ENCODE results near the gene SLC25A19.
A peak's percentile ranks its signal among the peaks of the same experiment; 100 is the strongest.
"Not testable (repeated sequence)": the region's sequence is repeated elsewhere in the genome, so short reads cannot be mapped to it uniquely, and the experiment has no call there.

Gene SLC25A19

DNA sequence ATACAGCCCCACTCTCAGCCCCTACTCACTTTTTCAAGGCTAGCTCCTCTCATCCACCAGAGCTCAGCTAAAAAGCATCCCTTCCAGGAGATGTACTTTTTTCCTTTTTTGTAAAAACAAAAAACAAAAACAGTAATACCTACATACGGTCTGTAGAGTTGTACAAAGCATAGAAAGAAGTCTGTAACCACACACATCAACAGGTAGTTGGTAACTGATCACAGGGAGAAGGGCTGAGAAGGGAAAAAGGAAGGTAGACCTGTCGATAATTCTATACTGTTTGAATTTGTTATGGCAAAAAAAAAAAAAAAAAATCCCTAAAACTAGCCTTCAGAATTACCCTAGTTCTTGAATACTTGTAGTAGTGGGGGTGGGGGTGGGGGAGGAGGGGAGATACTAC is 874 bp downstream of the SLC25A19 start:
- H3K36me3 ChIP-seq (ENCODE audit: insufficient read depth, low read length) = 0 out of 2 replicates have a peak, but pooled peaks cover 5% of the 10 kb centered on the region
- no peaks in the 10 kb centered on the region for H3K9me3 ChIP-seq (ENCODE audit: control insufficient read depth, insufficient read depth, low read length)
- H3K4me1 ChIP-seq (ENCODE audit: insufficient read depth, low read length) = no peaks in the 10 kb centered on the region
- H3K9ac ChIP-seq (ENCODE audit: low read depth, low read length) = peak overlapping the region; percentile 79

DNA sequence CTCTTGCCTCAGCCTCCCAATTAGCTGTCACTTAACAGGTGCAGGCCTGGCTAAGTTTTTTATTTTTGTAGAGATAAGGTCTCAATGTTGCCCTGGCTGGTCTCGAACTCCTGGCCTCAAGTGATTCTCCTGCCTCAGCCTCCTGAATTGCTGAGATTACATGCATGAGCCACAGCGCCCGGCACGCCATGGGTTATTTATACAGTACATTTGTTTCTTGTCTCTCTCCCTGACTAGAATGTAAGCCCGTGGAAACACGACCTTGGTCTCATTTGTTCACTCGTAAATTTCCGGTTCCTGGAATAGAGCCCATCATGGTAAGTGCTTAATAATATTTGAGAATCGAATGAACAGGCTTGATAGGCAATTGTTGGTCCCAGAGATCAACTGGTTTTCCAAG is 2.0 kb downstream of the SLC25A19 start:
- Histone ChIP-seq H3K9me3 (ENCODE audit: control insufficient read depth, insufficient read depth, low read length) (no peaks in the 10 kb centered on the region), H3K9ac (ENCODE audit: low read depth, low read length) (no peak overlapping the region), H3K4me1 (ENCODE audit: insufficient read depth, low read length) (no peaks in the 10 kb centered on the region), H3K36me3 (ENCODE audit: insufficient read depth, low read length) (0 out of 2 replicates have a peak, but pooled peaks cover 5% of the 10 kb centered on the region)

DNA sequence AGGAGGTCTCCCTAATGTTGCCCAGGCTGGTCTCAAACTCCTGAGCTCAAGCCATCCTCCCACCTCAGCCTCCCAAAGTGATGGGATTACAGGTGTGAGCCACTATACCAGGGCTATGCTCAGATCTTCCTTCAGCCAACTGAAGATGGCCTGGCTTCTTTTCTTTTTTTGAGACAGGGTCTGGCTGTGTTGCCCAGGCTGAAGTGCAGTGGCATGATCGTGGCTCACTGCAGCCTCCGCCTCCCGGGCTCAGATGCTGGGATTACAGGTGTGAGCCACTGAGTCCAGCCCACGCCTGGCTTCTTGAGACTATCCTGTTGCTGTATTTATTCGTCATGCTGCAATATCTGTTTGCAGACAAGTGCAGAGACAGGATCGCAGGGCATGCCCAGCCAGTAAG is 4.1 kb downstream of the SLC25A19 start:
- no peaks in the 10 kb centered on the region for H3K9me3 ChIP-seq (ENCODE audit: control insufficient read depth, insufficient read depth, low read length)
- H3K4me1 ChIP-seq (ENCODE audit: insufficient read depth, low read length) = no peaks in the 10 kb centered on the region
- H3K9ac ChIP-seq (ENCODE audit: low read depth, low read length) = no peak overlapping the region
- 0 out of 2 replicates have a peak, but pooled peaks cover 5% of the 10 kb centered on the region for H3K36me3 ChIP-seq (ENCODE audit: insufficient read depth, low read length)

DNA sequence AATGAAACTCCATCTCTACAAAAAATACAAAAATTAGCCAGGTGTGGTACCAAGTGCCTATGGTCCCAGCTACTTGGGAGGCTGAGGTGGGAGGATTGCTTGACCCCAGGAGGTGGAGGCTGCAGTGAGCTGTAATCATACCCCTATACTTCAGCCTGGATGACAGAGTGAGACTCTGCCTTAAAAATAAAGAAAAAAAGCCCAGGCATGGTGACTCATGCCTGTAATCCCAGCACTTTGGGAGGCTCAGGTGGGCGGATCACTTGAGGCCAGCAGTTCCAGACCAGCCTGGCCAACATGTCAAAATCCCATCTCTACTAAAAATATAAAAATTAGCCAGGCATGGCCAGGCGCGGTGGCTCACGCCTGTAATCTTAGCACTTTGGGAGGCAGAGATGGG is 9.0 kb downstream of the SLC25A19 start:
- not testable (repeated sequence) for H3K9me3 ChIP-seq (ENCODE audit: control insufficient read depth, insufficient read depth, low read length); H3K4me1 ChIP-seq (ENCODE audit: insufficient read depth, low read length); H3K9ac ChIP-seq (ENCODE audit: low read depth, low read length); H3K36me3 ChIP-seq (ENCODE audit: insufficient read depth, low read length)

DNA sequence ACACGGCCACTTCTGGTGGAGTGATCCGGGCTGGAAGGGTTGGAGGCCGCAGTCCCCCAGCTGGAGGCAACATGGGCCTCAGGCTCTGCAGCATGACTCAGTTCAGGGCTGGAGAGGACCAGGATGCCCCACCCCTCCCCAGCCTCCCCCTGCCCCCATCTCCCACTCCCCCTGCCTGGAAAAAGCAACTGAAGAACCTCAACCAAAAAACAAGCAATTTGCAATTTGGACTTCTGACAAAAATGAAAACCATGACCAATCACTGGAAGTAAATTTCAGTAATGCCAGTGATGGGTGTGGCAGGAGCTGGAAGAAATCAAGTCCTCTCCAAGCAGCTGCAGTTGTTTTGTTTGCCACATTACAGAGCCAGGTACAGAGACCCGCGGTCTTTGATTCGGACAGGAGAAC is 11.6 kb downstream of the SLC25A19 start:
- Histone ChIP-seq H3K9ac (ENCODE audit: low read depth, low read length) (no peak overlapping the region), H3K36me3 (ENCODE audit: insufficient read depth, low read length) (0 out of 2 replicates have a peak, but pooled peaks cover 6% of the 10 kb centered on the region), H3K4me1 (ENCODE audit: insufficient read depth, low read length) (no peaks in the 10 kb centered on the region), H3K9me3 (ENCODE audit: control insufficient read depth, insufficient read depth, low read length) (no peaks in the 10 kb centered on the region)

DNA sequence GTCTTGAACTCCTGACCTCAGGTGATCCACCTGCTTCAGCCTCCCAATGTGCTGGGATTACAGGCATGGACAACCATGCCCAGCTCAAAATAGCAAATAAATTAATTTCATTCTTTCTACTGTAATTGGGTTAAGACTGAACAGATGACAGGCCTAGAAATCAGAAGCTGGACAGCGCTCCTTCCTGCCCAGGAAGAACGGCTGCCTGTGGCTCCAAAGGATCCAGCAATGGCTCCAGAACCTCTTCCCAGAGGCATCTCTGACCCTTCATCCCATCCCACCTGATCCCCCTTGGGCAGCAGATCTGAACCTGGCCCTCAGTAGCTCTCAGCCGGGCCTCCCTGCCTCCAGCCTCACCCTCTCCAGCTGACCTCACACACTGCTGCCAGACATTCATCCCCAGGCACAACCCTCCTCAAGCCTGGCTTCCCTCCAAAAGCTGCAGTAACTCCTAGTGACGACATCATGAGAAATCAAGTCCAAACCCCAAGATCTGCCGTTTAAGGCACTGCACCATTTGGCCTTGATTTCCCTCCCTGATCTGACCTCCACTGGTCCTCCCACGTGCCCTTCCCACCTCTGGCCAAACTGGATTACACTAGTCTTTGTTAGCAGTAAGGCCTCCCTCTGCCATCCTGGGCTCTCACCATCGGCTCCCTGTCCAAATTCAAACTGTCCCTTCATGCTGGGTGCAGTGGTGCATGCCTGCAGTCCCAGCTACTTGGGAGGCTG is 15.1 kb downstream of the SLC25A19 start:
- 0 out of 2 replicates have a peak, but pooled peaks cover 6% of the 10 kb centered on the region for H3K36me3 ChIP-seq (ENCODE audit: insufficient read depth, low read length)

DNA sequence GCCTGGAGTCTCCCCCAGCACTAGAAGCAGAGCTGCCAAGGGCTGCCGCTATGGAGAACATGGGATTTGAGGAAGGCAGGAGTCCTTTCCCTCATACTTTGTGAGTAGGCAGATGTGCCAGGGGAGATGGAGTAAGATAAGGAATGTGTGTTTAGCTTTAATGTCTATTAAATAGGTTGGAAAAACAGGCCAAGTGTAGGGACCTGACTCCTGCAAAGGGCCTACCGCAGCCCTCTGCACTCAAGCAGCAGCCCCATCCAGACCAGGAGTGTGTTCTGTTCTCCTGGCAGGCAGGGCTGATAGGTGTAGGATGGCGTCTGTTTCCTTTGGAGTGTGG is 16.4 kb downstream of the SLC25A19 start:
- peaks cover 3% of the 10 kb centered on the region; the same call in 1 of the 2 replicates for H3K4me1 ChIP-seq (ENCODE audit: insufficient read depth, low read length)
- 0 out of 2 replicates have a peak, but pooled peaks cover 6% of the 10 kb centered on the region for H3K36me3 ChIP-seq (ENCODE audit: insufficient read depth, low read length)
- H3K9me3 ChIP-seq (ENCODE audit: control insufficient read depth, insufficient read depth, low read length) = no peaks in the 10 kb centered on the region
- H3K9ac ChIP-seq (ENCODE audit: low read depth, low read length) = no peak overlapping the region

More for the DNA sequence above, 15.1 kb downstream of the SLC25A19 start:
- Histone ChIP-seq H3K9me3 (ENCODE audit: control insufficient read depth, insufficient read depth, low read length) (no peaks in the 10 kb centered on the region), H3K9ac (ENCODE audit: low read depth, low read length) (no peak overlapping the region), H3K4me1 (ENCODE audit: insufficient read depth, low read length) (no peaks in the 10 kb centered on the region)

DNA sequence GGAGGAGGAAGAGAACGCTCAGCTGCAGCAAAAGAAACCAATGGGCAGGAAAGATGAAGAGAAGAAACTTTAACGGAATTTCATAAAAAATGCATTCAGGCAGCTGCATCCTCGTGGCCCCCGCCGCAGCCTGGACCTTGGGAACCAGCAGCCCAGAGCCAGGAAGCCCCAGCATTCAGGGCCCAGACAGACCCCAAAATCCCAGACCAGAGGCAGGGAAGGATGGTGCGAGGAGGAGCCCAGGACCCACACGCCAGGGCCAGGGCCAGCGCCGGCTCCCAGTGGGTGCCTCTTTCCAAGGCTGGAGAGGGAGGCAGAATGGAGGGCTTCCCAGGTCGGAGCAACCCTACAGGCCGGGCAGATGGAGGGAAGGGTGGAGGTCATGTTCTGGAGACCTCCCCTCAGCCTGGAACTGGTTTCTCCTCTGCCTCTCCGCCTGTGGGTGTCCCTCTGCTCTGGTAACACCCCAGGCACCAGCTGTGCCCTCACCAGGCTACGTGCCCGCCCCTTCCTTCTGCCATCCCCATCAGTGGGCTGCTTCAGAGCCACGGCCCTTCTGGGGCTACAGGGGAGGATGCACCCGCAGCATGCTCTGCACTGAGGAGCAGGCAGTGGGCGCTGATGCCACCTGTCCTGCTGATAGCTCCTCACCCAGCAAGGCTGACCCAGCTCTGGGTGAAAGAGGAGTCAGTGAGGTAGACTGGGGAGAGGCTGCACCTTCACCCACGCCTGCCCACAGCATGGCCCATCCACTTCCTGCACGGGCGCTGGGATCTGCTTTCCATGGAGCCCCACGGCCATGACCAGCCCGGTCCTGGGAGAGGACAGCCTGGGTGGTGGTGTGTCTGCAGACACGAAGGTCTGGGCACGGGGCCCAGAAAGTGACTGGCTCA is 17.0 kb downstream of the SLC25A19 start:
- Histone ChIP-seq H3K36me3 (ENCODE audit: insufficient read depth, low read length) (0 out of 2 replicates have a peak, but pooled peaks cover 6% of the 10 kb centered on the region), H3K4me1 (ENCODE audit: insufficient read depth, low read length) (peaks cover 4% of the 10 kb centered on the region; the same call in 1 of the 2 replicates), H3K9me3 (ENCODE audit: control insufficient read depth, insufficient read depth, low read length) (no peaks in the 10 kb centered on the region), H3K9ac (ENCODE audit: low read depth, low read length) (peak overlapping the region; percentile 95)

DNA sequence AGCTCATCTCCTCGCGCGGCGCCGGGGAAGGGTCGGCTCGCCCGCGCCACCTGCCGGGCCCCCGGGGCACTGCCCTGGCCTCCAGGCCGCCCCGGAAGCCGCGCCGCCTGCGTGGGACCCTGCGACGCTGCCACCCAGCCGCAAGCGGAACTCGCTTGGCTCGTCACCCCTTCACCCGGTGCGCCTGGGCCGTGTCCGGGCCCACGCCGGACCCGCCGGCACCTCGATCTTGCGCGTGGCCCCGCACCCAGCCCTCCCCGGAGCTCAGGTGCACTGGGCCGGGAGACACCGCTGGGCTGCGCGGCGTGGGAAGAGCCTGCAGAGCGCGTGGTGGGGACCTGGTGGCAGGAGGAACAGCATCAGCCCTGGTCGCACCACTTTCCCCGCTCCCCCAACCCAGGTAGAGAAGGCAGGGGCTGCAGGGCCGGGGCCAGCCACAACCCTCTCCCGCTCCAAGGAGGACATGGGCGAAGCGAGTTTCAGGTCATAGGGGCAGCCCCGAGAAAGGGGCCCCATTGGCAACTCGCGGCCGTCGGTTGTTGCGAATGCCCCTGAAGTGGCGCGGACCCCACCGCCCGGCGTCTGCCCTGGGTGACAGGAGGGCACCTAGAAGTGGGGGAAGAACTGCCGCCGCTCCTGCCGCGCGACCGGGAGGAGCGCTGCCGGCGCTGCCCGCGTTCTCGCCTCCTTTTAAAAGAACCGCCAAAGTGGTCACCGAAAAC is 17.8 kb downstream of the SLC25A19 start:
- Histone ChIP-seq H3K36me3 (ENCODE audit: insufficient read depth, low read length) (peaks cover 7% of the 10 kb centered on the region; the same call in 1 of the 2 replicates), H3K9me3 (ENCODE audit: control insufficient read depth, insufficient read depth, low read length) (no peaks in the 10 kb centered on the region), H3K4me1 (ENCODE audit: insufficient read depth, low read length) (peaks cover 4% of the 10 kb centered on the region; the same call in 1 of the 2 replicates), H3K9ac (ENCODE audit: low read depth, low read length) (peak overlapping the region; percentile 95)

DNA sequence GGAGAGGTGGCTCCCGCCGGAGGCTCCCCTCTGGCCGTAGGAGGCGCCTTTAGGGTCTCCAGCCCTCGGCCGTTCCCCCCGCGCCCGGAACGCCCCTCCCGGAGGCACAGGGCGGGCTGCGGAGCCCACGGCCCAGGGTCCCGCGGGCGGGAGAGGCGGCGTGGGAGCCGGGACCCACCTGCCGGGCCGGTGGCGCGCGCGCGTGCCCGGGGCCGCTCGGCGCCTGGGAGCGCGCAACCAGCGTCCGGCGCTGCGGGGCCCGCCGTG is 18.3 kb downstream of the SLC25A19 start, which contains the start of gene MIF4GD:
TSS of gene MIF4GD (minus strand) at position 266 of the 267 bp plus-strand sequence. CDS start 1,036 bp downstream, outside the sequence.
- peak within 1 kb of the TSS; percentile 95 for H3K9ac ChIP-seq (ENCODE audit: low read depth, low read length)
- H3K4me1 ChIP-seq (ENCODE audit: insufficient read depth, low read length) = peaks cover 4% of the 10 kb centered on the region; the same call in 1 of the 2 replicates
- peaks cover 12% of the 10 kb centered on the region; the same call in 1 of the 2 replicates for H3K36me3 ChIP-seq (ENCODE audit: insufficient read depth, low read length)
- no peaks in the 10 kb centered on the region for H3K9me3 ChIP-seq (ENCODE audit: control insufficient read depth, insufficient read depth, low read length)

DNA sequence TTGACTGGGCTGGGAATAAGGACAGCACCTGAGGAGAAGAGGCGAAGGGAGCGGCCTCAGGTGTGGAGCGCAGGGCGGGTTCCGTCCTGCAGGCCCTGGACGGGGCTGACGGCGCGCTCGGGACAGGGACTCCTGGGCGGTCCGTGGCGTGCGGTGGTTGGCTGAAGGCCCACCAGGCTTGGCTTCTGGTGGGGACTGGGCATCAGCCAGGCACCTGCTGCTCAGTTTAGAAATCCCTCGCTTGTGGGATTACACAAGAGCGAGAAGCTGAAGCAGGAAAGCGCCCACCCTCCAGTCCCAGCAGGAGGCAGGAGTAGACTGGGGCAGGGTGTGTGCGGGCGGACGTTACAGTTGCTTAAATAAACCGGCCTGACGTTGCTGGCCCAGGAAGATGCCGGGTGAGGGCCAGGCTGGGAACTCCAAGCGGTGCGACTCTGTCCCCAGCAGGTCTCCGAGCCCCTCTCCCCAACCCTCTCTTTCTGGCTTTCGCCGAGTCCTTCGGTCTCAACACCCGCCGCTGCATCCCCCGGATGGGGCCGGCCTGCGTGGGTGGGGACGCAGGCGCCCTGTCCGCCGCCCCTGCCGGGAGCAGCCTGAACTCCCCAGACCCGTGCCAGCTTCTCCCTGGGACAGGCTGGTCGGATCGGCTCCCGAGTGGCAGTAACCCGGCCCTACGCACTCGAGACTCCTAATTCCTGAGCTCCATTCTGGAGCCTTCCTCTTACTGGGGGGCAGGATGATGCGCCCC is 18.8 kb downstream of the SLC25A19 start:
- Histone ChIP-seq H3K36me3 (ENCODE audit: insufficient read depth, low read length) (peaks cover 13% of the 10 kb centered on the region; the same call in 1 of the 2 replicates), H3K9ac (ENCODE audit: low read depth, low read length) (peak overlapping the region; percentile 95), H3K4me1 (ENCODE audit: insufficient read depth, low read length) (peaks cover 4% of the 10 kb centered on the region; the same call in 1 of the 2 replicates), H3K9me3 (ENCODE audit: control insufficient read depth, insufficient read depth, low read length) (no peaks in the 10 kb centered on the region)

DNA sequence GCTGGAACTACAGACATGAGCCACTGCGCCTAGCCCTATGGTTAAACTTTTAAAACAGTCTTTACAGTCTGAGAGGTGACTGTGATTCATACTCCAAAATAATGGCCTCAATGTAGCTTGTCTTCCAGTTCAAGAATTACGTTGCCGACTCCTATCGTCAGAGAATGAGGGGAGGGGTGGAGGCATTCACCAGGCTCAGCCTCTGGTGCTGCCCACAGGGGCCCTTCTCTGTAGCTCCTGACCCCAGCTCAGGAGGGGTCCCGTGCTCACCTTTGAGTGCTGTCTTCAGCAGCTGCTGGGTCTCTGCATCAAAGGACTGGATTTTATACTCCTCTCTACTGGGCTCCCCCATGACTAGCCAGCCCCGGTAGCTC is 19.4 kb downstream of the SLC25A19 start:
- Histone ChIP-seq H3K36me3 (ENCODE audit: insufficient read depth, low read length) (peaks cover 13% of the 10 kb centered on the region; the same call in 1 of the 2 replicates), H3K9me3 (ENCODE audit: control insufficient read depth, insufficient read depth, low read length) (no peaks in the 10 kb centered on the region), H3K4me1 (ENCODE audit: insufficient read depth, low read length) (peaks cover 4% of the 10 kb centered on the region; the same call in 1 of the 2 replicates), H3K9ac (ENCODE audit: low read depth, low read length) (peak overlapping the region; percentile 95)

DNA sequence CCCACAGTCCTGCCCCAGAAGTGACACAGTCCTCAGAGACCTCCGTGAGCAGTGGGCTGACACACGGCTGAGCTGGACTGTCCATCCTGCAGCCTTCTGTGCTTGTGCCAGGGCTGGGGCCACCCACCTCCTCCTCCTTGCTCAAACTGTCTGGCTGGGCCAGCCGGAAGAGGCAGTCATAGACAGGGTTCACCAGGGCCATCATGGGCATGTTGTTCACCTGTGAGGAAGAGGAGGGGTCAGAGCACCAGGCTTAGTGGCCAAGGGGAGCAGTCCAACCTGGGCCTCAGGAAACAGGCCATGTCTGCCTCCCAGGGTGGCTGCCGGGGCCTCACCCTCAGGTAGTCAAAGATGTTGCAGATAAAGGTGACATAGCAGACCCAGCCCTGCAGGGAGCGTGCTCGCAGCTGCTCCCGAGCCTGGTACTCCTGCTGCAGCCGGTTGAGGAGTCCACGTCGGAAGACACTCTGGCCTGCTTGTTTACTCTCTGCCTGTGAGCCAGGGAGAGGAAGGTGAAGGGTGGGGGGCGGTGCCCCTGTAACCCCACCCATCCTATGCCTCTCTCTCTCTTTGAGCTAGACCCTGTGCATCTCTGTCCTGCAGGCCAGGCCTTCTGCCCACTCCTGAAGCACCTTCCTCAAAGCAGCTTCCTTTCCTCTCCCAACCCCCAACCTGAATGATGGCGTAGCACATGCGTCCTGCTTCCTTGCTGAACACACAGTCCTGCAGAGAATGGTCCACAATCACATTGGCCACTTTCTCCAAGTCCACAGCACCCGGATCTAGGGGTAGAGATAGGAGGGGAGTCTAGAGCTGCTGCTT is 21.6 kb downstream of the SLC25A19 start:
- H3K9ac ChIP-seq (ENCODE audit: low read depth, low read length) = no peak overlapping the region

More for the DNA sequence above, 21.6 kb downstream of the SLC25A19 start:
- H3K9me3 ChIP-seq (ENCODE audit: control insufficient read depth, insufficient read depth, low read length) = no peaks in the 10 kb centered on the region
- H3K36me3 ChIP-seq (ENCODE audit: insufficient read depth, low read length) = peaks cover 8% of the 10 kb centered on the region; the same call in 1 of the 2 replicates
- peaks cover 7% of the 10 kb centered on the region; the same call in 1 of the 2 replicates for H3K4me1 ChIP-seq (ENCODE audit: insufficient read depth, low read length)

Measured in ES-I3 (cell line).